Measurements from ENCODE around the gene KRTAP10-2. TPM values are rescaled to one million over a fixed set of nuclear protein-coding genes. Genes with fewer than 3 reads are reported as not detected.
"Not testable (repeated sequence)": the region's sequence is repeated elsewhere in the genome, so short reads cannot be mapped to it uniquely, and the experiment has no call there.

Gene KRTAP10-2
- total RNA-seq, 1 donor from 2014 or later = not detected

DNA sequence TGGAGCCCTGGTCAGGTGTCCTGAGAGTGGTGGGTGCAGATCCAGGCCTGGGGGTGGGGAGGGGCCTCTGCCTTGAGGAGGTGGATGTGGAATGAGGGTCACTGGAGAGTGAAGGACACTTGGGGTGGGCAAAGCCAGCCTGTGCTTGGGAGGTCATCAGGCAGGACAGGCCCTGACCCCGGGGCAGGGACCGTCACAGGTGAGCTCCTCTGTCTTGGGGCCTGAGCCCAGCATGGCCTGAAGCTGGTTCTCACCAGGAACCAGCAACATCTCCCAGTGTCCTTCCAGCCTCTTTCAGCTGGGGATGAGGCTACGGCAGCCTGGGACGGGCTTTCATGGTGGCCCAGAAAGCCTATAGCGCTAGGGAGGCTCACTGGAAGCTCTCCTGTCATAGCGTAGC is 831 bp upstream of the KRTAP10-2 start:
- H3K27me3 ChIP-seq = peaks cover 18% of the 10 kb centered on the region
- DNase-seq (peak; percentile 40), ATAC-seq (peak; percentile 10)
- H3K4me1 ChIP-seq = no peaks in the 10 kb centered on the region
- intact Hi-C loops (cut with DNase I) = no loop called here
- no peaks in the 10 kb centered on the region for H3K36me3 ChIP-seq
- H3K27ac ChIP-seq = no peak overlapping the region
- no peaks in the 10 kb centered on the region for H3K9me3 ChIP-seq
- H3K4me3 ChIP-seq = no peak overlapping the region
- TF ChIP-seq, protein P1, sequence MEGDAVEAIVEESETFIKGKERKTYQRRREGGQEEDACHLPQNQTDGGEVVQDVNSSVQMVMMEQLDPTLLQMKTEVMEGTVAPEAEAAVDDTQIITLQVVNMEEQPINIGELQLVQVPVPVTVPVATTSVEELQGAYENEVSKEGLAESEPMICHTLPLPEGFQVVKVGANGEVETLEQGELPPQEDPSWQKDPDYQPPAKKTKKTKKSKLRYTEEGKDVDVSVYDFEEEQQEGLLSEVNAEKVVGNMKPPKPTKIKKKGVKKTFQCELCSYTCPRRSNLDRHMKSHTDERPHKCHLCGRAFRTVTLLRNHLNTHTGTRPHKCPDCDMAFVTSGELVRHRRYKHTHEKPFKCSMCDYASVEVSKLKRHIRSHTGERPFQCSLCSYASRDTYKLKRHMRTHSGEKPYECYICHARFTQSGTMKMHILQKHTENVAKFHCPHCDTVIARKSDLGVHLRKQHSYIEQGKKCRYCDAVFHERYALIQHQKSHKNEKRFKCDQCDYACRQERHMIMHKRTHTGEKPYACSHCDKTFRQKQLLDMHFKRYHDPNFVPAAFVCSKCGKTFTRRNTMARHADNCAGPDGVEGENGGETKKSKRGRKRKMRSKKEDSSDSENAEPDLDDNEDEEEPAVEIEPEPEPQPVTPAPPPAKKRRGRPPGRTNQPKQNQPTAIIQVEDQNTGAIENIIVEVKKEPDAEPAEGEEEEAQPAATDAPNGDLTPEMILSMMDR (IDR thresholded peaks at IDR 0.05) = no peak

DNA sequence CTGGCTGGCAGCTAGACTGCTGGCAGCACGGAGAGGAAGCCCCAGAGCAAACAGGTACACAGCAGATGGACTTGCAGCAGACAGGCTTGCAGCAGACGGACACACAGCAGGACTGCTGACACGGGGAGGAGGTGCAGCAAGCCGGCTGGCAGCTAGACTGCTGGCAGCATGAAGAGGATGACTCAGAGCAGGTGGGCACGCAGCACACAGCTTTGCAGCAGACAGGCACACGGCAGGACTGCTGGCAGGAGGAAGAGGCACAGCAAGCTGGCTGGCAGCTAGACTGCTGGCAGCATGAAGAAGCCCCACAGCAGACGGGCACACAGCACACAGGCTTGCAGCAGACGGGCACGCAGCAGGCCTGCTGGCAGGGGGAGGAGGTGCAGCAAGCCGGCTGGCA is 498 bp downstream of the KRTAP10-2 start:
- TF ChIP-seq, protein P1 (IDR thresholded peaks at IDR 0.05) = no peak
- Histone ChIP-seq H3K9me3 (no peaks in the 10 kb centered on the region), H3K27me3 (peaks cover 14% of the 10 kb centered on the region), H3K27ac (no peak overlapping the region), H3K4me3 (no peak overlapping the region), H3K4me1 (no peaks in the 10 kb centered on the region), H3K36me3 (no peaks in the 10 kb centered on the region)
- DNase-seq = peak; percentile 52
- intact Hi-C loops (cut with DNase I) = no loop called here
- ATAC-seq = no peak

DNA sequence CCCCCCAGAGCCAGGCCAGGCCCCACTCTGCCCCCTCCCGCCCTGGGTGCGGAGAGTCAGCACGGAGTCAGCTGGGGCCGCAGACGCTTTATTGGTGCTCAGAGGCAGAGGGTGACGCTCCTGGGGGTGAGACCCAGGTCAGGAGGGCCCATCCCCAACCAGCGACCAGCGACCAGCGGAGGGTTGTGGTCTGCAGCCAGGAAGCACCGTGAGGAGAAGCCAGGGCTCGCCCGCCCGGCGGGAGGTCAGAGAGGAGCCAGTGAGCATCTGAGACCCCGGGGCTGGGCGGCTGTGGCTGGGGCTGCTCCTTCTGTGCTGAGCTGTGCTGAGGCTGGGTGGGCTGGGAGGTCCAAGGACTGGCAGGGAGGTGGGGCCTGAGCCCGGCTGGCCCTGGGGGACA is 1.0 kb downstream of the KRTAP10-2 start:
- intact Hi-C loops (cut with DNase I); H3K9me3 ChIP-seq; H3K27ac ChIP-seq; H3K4me1 ChIP-seq; ATAC-seq; H3K36me3 ChIP-seq; H3K4me3 ChIP-seq: not testable (repeated sequence)
- peaks cover 13% of the 10 kb centered on the region for H3K27me3 ChIP-seq
- peak; percentile 64 for DNase-seq

DNA sequence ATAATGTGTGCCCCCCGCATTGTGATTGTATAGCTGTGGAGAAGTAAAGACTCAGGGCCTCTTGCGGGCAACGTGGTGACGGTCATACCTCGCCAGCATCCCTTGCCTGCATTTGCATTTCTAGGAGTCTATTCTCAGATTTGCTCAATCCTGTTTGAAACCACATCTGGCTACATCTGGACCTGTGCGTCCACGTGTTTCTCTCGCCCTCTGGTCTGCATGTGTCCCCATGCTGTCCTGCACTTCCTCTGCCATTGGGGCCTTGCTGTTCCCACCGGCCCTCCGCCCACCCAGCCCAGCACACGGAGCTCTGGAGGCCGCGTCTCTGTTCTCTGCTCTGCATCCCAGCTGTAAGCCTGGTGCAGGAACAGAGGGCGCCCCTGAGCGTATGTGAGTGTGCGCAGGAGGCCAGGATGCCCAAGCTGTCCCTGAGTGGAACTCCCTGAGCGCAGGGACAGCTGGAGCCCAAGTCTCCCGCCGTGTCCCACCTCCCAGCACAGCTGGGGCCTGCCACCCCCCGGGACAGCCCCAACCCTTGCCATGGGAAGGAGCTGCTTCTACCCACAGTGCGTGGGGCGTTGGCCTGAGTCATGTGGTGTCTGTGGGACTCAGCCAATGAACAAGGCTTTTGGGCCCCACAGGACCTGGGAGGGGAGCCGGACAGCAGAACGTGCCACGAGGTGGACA is 1.6 kb downstream of the KRTAP10-2 start:
- peak; percentile 41 for DNase-seq
- ATAC-seq = peak; percentile 36
- Histone ChIP-seq H3K4me3 (no peak overlapping the region), H3K27ac (no peak overlapping the region), H3K36me3 (no peaks in the 10 kb centered on the region), H3K9me3 (no peaks in the 10 kb centered on the region), H3K27me3 (peaks cover 13% of the 10 kb centered on the region), H3K4me1 (no peaks in the 10 kb centered on the region)
- intact Hi-C loops (cut with DNase I) = no loop called here
- TF ChIP-seq, protein P1 (IDR thresholded peaks at IDR 0.05) = no peak

DNA sequence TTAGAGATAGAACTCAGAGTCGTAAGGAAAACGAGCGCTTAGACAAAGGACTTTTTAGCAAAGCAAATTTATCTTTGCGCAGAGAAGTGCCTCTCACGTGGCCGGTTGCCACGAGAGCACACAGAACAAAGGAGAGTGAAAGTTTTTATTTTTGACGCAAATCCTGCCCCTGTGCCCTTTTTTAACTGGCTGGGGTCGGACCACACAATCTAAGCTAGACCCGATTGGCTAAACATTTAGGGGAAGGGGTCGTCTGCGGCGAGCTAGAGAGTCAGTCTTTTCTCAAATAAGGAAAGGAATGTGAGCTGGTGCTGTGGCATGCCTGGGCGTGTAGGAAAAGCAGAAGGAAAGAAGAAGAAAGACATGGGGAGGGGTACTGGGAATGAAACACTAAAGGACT is 2.4 kb downstream of the KRTAP10-2 start:
- Histone ChIP-seq H3K36me3 (no peaks in the 10 kb centered on the region), H3K4me3 (no peak overlapping the region), H3K27me3 (peaks cover 13% of the 10 kb centered on the region), H3K4me1 (no peaks in the 10 kb centered on the region), H3K9me3 (no peaks in the 10 kb centered on the region), H3K27ac (no peak overlapping the region)
- DNase-seq (no peak), ATAC-seq (no peak)
- TF ChIP-seq, protein P1 (IDR thresholded peaks at IDR 0.05) = no peak
- intact Hi-C loops (cut with DNase I) = no loop called here

DNA sequence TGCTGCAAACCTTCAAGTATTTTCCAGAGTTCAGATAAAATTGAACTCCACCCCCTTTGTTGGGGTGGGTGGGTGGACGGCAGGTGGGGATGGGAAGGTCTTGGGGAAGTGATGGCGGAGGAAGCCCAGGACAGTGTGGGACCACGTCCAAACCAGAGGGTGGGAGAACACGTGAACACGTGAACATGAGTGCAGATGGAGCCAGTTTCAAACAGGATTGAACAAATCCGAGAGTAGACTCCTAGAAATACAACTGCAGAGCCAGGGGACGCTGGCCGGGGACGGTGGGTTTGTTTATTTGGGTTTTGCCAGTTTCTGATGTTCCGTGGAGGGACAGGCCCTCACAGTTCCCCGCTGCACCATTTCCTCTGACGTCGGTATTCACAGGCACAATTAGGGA is 2.9 kb downstream of the KRTAP10-2 start:
- Histone ChIP-seq H3K4me1 (no peaks in the 10 kb centered on the region), H3K36me3 (no peaks in the 10 kb centered on the region), H3K4me3 (no peak overlapping the region), H3K9me3 (no peaks in the 10 kb centered on the region), H3K27ac (no peak overlapping the region), H3K27me3 (peaks cover 13% of the 10 kb centered on the region)
- no peak for ATAC-seq
- peak; percentile 33 for DNase-seq
- intact Hi-C loops (cut with DNase I) = no loop called here
- TF ChIP-seq, protein P1 (IDR thresholded peaks at IDR 0.05) = no peak

Data from upper lobe of right lung (tissue), 1 donor.